RWPE1 (cell line): Measurements from ENCODE around the gene AGPAT4.

ENCODE experiments used
- CTCF ChIA-PET: fragments of 350-600 bp; sonication (Branson Sonifier 250); formaldehyde crosslinking; extraction: SDS; loops from one replicate; lab custom pipeline; 2021; lab: Yijun Ruan, JAX
- POLR2A ChIA-PET: fragments of 400-600 bp; formaldehyde crosslinking; extraction: SDS; loops from one replicate; lab custom pipeline; 2020; ENCODE audit warnings: antibody characterized with exemption; ENCODE audit not compliant: low non-redundant PET; lab: Yijun Ruan, JAX
- DNase-seq: peaks from one replicate; pipeline ENCODE4 v3.0.0; 2012; ENCODE audit warnings: low spot score
- H3K27ac ChIP-seq: fragments of 450-650 bp; 2 replicates; pipeline ENCODE4 v1.5.1; 2017
- TF ChIP-seq, protein P1 (sequence below): fragments of 450-650 bp; conservative IDR thresholded peaks from 2 replicates; pipeline ENCODE4 v1.5.1; 2017; ENCODE audit warnings: low read depth, mild to moderate bottlenecking

AGPAT4 gene

DNA sequence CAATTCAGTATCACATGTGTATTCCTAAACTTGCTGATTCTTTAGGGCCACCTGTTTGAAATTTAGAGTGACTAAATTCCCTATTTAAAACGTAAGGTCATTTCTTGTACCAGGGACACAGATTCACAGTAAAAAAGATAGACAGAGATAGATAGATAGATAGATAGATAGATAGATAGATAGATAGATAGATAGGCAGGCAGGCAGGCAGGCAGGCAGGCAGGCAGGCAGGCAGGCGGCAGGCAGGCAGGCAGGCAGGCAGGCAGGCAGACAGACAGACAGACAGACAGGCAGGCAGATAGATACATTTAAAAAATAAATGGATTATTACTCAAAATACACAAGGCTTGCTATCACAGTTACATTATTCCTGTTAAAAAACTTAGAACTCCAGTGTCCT is 54.2 kb downstream of the AGPAT4 start:
- TF ChIP-seq, protein P1, sequence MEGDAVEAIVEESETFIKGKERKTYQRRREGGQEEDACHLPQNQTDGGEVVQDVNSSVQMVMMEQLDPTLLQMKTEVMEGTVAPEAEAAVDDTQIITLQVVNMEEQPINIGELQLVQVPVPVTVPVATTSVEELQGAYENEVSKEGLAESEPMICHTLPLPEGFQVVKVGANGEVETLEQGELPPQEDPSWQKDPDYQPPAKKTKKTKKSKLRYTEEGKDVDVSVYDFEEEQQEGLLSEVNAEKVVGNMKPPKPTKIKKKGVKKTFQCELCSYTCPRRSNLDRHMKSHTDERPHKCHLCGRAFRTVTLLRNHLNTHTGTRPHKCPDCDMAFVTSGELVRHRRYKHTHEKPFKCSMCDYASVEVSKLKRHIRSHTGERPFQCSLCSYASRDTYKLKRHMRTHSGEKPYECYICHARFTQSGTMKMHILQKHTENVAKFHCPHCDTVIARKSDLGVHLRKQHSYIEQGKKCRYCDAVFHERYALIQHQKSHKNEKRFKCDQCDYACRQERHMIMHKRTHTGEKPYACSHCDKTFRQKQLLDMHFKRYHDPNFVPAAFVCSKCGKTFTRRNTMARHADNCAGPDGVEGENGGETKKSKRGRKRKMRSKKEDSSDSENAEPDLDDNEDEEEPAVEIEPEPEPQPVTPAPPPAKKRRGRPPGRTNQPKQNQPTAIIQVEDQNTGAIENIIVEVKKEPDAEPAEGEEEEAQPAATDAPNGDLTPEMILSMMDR = no peak
- H3K27ac ChIP-seq = no peak overlapping the region
- DNase-seq = no peak
- ChIA-PET POLR2A (no interaction called here), CTCF (no interaction called here)

DNA sequence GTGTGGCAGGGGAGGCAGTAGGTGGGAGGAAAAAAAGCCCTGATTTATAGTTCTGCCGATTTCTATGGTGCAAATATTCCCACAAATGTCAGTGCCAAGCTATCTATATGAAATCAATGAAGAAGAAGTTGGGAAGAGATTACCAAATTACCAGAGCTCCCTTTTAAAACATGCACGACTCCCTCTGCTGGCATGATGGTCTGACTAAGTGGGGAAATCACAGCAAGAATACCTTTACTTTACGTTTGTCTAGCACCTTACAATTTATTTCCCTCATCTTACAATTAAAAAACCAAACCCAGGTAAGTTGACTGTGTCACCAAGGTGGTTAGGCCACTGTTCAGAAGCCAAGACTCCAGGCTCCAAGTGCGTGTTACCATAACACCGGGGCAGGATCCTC is 55.6 kb downstream of the AGPAT4 start:
- ChIA-PET CTCF (no interaction called here), POLR2A (no interaction called here)
- TF ChIP-seq, protein P1 = no peak
- DNase-seq = no peak
- H3K27ac ChIP-seq = no peak overlapping the region

DNA sequence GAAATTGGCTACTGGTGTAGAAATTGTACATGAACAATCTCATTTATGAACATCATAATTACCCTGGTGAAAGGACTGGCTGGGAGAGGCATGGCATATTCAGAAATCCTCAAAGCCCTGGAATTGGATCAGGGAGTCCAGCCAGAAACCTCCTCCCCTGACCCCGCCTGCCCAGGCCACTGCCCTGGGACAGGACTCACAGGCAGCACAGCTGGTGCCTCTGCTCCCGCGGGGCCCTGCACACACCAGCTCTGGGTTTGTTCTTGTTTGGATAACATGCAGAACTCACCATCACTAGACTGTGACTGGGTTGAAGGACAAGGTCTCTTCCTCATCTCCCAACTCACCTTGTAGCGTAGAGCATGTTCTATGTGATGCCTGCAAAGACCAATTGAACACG is 56.2 kb downstream of the AGPAT4 start:
- POLR2A ChIA-PET = no interaction called here
- TF ChIP-seq, protein P1 = no peak
- H3K27ac ChIP-seq = no peak overlapping the region
- no peak for DNase-seq
- CTCF ChIA-PET = no interaction called here

DNA sequence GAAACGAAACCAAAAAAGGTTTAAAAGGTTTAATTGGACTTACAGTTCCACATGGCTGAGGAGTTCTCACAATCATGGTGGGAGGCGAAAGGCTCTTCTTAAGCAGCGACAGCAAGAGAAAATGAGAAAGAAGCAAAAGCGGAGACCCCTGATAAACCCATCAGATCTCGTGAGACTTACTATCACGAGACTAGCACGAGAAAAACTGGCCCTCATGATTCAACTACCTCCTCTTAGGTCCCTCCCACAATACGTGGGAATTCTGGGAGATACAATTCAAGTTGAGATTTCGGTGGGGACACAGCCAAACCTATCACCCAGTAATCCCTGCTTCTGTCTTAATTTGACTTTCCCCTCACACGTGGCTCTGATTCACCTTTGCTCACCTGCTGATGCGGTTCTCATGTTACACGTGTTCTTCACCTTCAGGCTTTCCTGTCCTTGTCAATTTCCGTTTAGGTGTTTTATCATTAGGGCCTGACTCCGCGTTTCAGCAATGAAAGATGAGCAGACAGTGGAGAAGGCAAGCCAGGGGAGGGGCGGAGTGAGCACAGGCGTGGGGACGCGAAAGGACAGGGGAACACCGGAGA is 57.1 kb downstream of the AGPAT4 start:
- ChIA-PET CTCF (interaction anchor here (0.6 kb wide), 1 partner anchor 27 kb away, joined by 4 read pairs; no protein-coding TSS in a partner anchor), POLR2A (no interaction called here)
- H3K27ac ChIP-seq = no peak overlapping the region
- TF ChIP-seq, protein P1 = no peak
- DNase-seq = no peak

DNA sequence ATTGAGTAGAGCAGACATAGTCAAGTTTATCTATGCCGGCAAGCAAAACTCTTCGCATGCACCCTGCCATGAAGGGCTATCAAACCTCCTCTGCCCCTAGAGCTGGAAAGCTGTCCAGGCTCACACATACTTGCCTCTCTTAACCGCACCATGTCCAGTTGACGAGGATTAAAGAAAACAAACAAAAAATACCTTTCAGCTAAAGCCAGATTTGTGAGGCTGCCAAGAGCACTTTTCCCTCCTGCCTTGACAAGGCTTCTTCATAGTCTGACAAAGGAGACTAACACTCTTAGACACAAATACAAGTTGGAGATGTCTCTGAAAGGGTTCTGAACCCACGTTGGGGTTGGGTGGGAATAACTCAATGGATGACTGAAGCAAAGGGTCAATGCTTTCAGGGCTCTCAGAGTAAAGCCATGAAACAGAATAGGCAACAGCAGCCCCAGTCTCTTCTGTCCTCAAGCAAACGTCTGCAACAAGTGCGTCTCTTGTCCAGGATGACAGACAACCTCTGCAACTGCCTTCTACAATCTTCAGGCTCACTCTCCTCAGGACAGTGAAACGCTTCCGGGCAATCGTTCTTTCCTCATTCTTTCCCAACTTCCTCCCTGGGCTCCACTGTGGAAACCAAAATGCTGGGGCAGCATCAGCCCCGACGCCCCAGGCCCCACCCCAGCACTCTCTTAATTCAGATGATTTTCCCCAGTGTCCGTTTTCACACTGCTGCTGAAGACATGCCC is 57.8 kb downstream of the AGPAT4 start:
- POLR2A ChIA-PET = no interaction called here
- CTCF ChIA-PET = interaction anchor here (0.5 kb wide), 1 partner anchor 285 kb away, joined by 3 read pairs; no protein-coding TSS in a partner anchor
- no peak overlapping the region for H3K27ac ChIP-seq
- TF ChIP-seq, protein P1 = no peak
- DNase-seq = no peak

DNA sequence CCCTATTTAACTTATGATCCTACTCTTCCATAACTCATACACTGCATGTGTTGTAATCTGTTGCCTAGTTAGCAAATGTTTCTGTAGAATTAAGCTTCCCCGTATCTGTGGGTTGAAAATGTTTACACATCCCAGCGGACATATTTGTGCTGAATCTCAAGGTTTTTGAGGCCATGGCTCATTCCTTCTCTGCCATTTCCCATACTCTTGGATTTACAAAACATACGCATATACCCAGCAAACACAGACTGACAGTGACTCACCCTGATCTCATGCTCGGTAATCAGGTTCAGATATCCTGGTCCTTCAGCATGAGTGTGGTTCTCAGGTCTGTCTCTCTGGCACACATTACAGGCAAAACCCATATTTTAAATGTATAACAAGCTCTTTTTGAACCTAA is 58.7 kb downstream of the AGPAT4 start:
- ChIA-PET CTCF (no interaction called here), POLR2A (no interaction called here)
- TF ChIP-seq, protein P1 = no peak
- DNase-seq = peak; percentile 64
- H3K27ac ChIP-seq = no peak overlapping the region
